ENCODE data around the gene PDE4D. TPM values are rescaled to one million over a fixed set of nuclear protein-coding genes. Genes with fewer than 3 reads are reported as not detected.

PDE4D gene
- total RNA-seq, 2 experiments from 2014 or later, result 0.50 to 0.51 TPM

DNA sequence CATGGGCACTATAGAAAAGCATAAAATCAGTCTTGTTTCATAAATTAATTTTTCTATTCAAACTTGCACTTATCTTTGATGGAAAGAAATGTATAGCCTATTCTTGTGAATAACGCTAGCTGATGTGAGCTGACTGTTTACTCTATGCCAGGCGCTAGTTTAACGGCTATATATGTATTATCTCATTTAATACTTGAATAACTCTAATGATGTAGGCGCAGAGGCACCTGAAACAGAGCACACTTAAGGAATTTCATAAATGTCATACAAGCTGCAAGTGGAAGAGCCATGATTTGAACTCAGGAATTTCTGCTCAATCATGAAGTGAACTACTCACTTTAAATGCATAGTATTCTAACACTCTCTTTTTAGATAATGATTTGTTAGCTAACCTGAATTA, 551.8 kb downstream of the PDE4D start:
- BruUV-seq (replicated peaks), result no TSS peak
- intact Hi-C loops (cut with micrococcal nuclease; ENCODE audit: unreplicated experiment), result no loop called here
- TF ChIP-seq, protein P1, sequence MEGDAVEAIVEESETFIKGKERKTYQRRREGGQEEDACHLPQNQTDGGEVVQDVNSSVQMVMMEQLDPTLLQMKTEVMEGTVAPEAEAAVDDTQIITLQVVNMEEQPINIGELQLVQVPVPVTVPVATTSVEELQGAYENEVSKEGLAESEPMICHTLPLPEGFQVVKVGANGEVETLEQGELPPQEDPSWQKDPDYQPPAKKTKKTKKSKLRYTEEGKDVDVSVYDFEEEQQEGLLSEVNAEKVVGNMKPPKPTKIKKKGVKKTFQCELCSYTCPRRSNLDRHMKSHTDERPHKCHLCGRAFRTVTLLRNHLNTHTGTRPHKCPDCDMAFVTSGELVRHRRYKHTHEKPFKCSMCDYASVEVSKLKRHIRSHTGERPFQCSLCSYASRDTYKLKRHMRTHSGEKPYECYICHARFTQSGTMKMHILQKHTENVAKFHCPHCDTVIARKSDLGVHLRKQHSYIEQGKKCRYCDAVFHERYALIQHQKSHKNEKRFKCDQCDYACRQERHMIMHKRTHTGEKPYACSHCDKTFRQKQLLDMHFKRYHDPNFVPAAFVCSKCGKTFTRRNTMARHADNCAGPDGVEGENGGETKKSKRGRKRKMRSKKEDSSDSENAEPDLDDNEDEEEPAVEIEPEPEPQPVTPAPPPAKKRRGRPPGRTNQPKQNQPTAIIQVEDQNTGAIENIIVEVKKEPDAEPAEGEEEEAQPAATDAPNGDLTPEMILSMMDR (conservative IDR thresholded peaks at IDR 0.05; ENCODE audit: low read length), result no peak
- no peak for TF ChIP-seq EZH2phosphoT487 (IDR thresholded peaks at IDR 0.05; ENCODE audit: borderline replicate concordance, low read depth, low read length)
- H3K4me3 ChIP-seq (ENCODE audit: low read depth, low read length, poor library complexity, severe bottlenecking), result no peak overlapping the region
- no peaks in the 10 kb centered on the region for H3K4me1 ChIP-seq (ENCODE audit: insufficient read depth, low read length, poor library complexity, severe bottlenecking)
- no peaks in the 10 kb centered on the region for H3K36me3 ChIP-seq (ENCODE audit: insufficient read depth, low read length)
- no peaks in the 10 kb centered on the region for H3K79me2 ChIP-seq (ENCODE audit: insufficient read depth, low read depth, low read length)
- H3K9me3 ChIP-seq (ENCODE audit: low read length), result no peaks in the 10 kb centered on the region
- no peak for DNase-seq (ENCODE audit: low spot score)
- ChIA-PET CTCF (ENCODE audit: unreplicated experiment) (no interaction called here), POLR2A (no interaction called here)
- H3K9me2 ChIP-seq (ENCODE audit: insufficient read depth, low read length), result no peaks in the 10 kb centered on the region
- no peak overlapping the region for H2AFZ ChIP-seq (ENCODE audit: low read length)
- no peaks in the 10 kb centered on the region for H4K20me1 ChIP-seq (ENCODE audit: insufficient read depth, low read length)
- H3K4me2 ChIP-seq (ENCODE audit: low read length), result no peak overlapping the region
- no peak overlapping the region for H3K27ac ChIP-seq (ENCODE audit: low read depth, low read length, poor library complexity, severe bottlenecking)

GRCh38 chr5:59341155-59341554, 552.4 kb downstream of the PDE4D start:
- no TSS peak for BruUV-seq (replicated peaks)
- ChIA-PET POLR2A (interaction anchor here (0.6 kb wide), 1 partner anchor 119 kb away, joined by 3 read pairs; no protein-coding TSS in a partner anchor), CTCF (ENCODE audit: unreplicated experiment) (no interaction called here)
- no peak overlapping the region for H3K4me2 ChIP-seq (ENCODE audit: low read length)
- DNase-seq (ENCODE audit: low spot score), result no peak
- H3K36me3 ChIP-seq (ENCODE audit: insufficient read depth, low read length), result no peaks in the 10 kb centered on the region
- H3K27ac ChIP-seq (ENCODE audit: low read depth, low read length, poor library complexity, severe bottlenecking), result no peak overlapping the region
- H3K9me3 ChIP-seq (ENCODE audit: low read length), result no peaks in the 10 kb centered on the region
- H2AFZ ChIP-seq (ENCODE audit: low read length), result no peak overlapping the region
- intact Hi-C loops (cut with micrococcal nuclease; ENCODE audit: unreplicated experiment), result no loop called here
- no peaks in the 10 kb centered on the region for H3K9me2 ChIP-seq (ENCODE audit: insufficient read depth, low read length)
- H3K79me2 ChIP-seq (ENCODE audit: insufficient read depth, low read depth, low read length), result no peaks in the 10 kb centered on the region
- no peaks in the 10 kb centered on the region for H4K20me1 ChIP-seq (ENCODE audit: insufficient read depth, low read length)
- H3K4me3 ChIP-seq (ENCODE audit: low read depth, low read length, poor library complexity, severe bottlenecking), result no peak overlapping the region
- no peak for TF ChIP-seq EZH2phosphoT487 (IDR thresholded peaks at IDR 0.05; ENCODE audit: borderline replicate concordance, low read depth, low read length)
- TF ChIP-seq, protein P1 (conservative IDR thresholded peaks at IDR 0.05; ENCODE audit: low read length), result no peak
- H3K4me1 ChIP-seq (ENCODE audit: insufficient read depth, low read length, poor library complexity, severe bottlenecking), result no peaks in the 10 kb centered on the region

DNA sequence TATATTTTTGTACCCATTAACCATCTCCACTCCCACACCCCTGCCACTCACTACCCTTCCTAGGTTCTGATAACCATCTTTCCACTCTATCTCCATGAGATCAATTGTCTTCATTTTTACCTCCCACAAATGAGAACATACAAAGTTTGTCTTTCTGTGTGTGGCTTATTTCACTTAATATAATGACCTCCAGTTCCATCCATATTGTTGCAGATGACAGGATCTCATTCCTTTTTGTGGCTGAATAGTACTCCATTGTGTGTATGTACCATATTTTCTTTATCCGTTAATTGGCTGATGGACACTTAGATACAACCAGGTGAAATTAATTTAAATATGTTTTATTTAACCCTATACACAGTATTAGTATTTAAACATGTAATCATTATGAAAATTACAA, 552.9 kb downstream of the PDE4D start:
- H2AFZ ChIP-seq (ENCODE audit: low read length), result no peak overlapping the region
- no peaks in the 10 kb centered on the region for H3K36me3 ChIP-seq (ENCODE audit: insufficient read depth, low read length)
- H3K9me2 ChIP-seq (ENCODE audit: insufficient read depth, low read length), result no peaks in the 10 kb centered on the region
- intact Hi-C loops (cut with micrococcal nuclease; ENCODE audit: unreplicated experiment), result no loop called here
- CTCF ChIA-PET (ENCODE audit: unreplicated experiment), result no interaction called here
- no peak overlapping the region for H3K4me2 ChIP-seq (ENCODE audit: low read length)
- no peaks in the 10 kb centered on the region for H3K9me3 ChIP-seq (ENCODE audit: low read length)
- no TSS peak for BruUV-seq (replicated peaks)
- no peaks in the 10 kb centered on the region for H3K4me1 ChIP-seq (ENCODE audit: insufficient read depth, low read length, poor library complexity, severe bottlenecking)
- H3K27ac ChIP-seq (ENCODE audit: low read depth, low read length, poor library complexity, severe bottlenecking), result no peak overlapping the region
- DNase-seq (ENCODE audit: low spot score), result no peak
- H4K20me1 ChIP-seq (ENCODE audit: insufficient read depth, low read length), result no peaks in the 10 kb centered on the region
- no peak for TF ChIP-seq EZH2phosphoT487 (IDR thresholded peaks at IDR 0.05; ENCODE audit: borderline replicate concordance, low read depth, low read length)
- TF ChIP-seq, protein P1 (conservative IDR thresholded peaks at IDR 0.05; ENCODE audit: low read length), result no peak
- no peak overlapping the region for H3K4me3 ChIP-seq (ENCODE audit: low read depth, low read length, poor library complexity, severe bottlenecking)
- POLR2A ChIA-PET, result interaction anchor here (0.6 kb wide), 1 partner anchor 118 kb away, joined by 3 read pairs; no protein-coding TSS in a partner anchor
- no peaks in the 10 kb centered on the region for H3K79me2 ChIP-seq (ENCODE audit: insufficient read depth, low read depth, low read length)
